Measurements from ENCODE around the gene PARPBP.

- TF ChIP-seq CTCF (conservative IDR thresholded peaks at IDR 0.05; ENCODE audit: low read depth in 2 of 2) = no peak
- TF ChIP-seq JUNB (IDR thresholded peaks at IDR 0.05; ENCODE audit: unreplicated experiment) = no peak
- no peak for TF ChIP-seq ZNF331 (CRISPR knock-in tag; IDR thresholded peaks at IDR 0.05; ENCODE audit: low read depth)
- TF ChIP-seq CREB1 (CRISPR knock-in tag; IDR thresholded peaks at IDR 0.05; ENCODE audit: low read depth) = no peak
These were observed 108.0 kb downstream of the PARPBP start for GRCh38 chr12:102227954-102228353.

All from GM23338 (cell line).